Measurements from ENCODE around the gene TLE3.

TLE3 gene

DNA sequence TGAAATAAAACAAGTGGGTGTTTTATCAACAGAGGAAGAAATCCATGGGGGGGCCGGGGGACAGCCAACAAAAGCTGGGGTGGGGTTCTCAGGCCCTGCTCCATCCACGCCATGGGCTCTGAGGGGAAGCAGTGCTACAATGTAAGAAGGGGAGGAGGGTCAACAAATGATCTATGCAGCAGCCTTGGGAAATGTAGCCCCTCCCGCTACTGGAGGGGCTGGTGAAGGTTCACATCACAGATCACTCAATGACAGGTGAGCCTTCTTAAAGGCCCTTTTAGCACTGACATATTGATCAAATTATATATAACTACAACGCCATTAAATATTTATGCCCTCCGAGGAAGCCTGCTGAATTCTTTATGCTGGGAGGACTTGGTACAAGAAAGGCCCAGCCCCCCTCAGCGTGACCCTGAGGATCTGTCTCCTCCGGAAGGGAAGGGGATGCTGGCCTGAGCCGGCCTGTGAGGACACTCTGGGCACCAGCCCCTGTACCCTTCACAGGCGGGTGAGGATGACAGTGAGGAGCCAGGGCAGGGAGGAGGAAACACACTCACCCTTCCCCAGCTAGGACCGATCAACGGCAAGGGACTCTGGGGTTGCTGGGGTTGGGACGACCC lies 15.3 kb downstream of the TLE3 start:
- no peak overlapping the region for H3K27ac ChIP-seq (ENCODE audit: low read length)
- peaks cover 74% of the 10 kb centered on the region for H3K79me2 ChIP-seq (ENCODE audit: insufficient read depth, low read length)
- TF ChIP-seq, protein P1, sequence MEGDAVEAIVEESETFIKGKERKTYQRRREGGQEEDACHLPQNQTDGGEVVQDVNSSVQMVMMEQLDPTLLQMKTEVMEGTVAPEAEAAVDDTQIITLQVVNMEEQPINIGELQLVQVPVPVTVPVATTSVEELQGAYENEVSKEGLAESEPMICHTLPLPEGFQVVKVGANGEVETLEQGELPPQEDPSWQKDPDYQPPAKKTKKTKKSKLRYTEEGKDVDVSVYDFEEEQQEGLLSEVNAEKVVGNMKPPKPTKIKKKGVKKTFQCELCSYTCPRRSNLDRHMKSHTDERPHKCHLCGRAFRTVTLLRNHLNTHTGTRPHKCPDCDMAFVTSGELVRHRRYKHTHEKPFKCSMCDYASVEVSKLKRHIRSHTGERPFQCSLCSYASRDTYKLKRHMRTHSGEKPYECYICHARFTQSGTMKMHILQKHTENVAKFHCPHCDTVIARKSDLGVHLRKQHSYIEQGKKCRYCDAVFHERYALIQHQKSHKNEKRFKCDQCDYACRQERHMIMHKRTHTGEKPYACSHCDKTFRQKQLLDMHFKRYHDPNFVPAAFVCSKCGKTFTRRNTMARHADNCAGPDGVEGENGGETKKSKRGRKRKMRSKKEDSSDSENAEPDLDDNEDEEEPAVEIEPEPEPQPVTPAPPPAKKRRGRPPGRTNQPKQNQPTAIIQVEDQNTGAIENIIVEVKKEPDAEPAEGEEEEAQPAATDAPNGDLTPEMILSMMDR (IDR thresholded peaks at IDR 0.05; ENCODE audit: borderline replicate concordance, extremely low read depth, low read length, poor library complexity, severe bottlenecking): no peak
- no peak for TF ChIP-seq EZH2 (IDR thresholded peaks at IDR 0.05; ENCODE audit: borderline replicate concordance, low read depth, low read length, severe bottlenecking)
- no peaks in the 10 kb centered on the region for H3K27me3 ChIP-seq (ENCODE audit: insufficient read depth, low read length, poor library complexity)
- H4K20me1 ChIP-seq (ENCODE audit: insufficient read depth, low read length): peaks cover 80% of the 10 kb centered on the region
- H2AFZ ChIP-seq (ENCODE audit: low read depth, low read length): no peak overlapping the region
- H3K36me3 ChIP-seq (ENCODE audit: insufficient read depth, low read length): peaks cover 51% of the 10 kb centered on the region
- H3K9ac ChIP-seq (ENCODE audit: low read depth, low read length): no peak overlapping the region
- H3K4me2 ChIP-seq (ENCODE audit: insufficient read depth, low read length): no peak overlapping the region
- ATAC-seq (ENCODE audit: insufficient read depth, low read depth) (no peak), DNase-seq (no peak)
- no peak overlapping the region for H3K4me3 ChIP-seq (ENCODE audit: low read depth in 1 of 2, low read length in 2 of 2)
- H3K4me1 ChIP-seq (ENCODE audit: insufficient read depth, low read length): no peaks in the 10 kb centered on the region
- no peaks in the 10 kb centered on the region for H3K9me3 ChIP-seq (ENCODE audit: insufficient read depth, low read length, severe bottlenecking)

DNA sequence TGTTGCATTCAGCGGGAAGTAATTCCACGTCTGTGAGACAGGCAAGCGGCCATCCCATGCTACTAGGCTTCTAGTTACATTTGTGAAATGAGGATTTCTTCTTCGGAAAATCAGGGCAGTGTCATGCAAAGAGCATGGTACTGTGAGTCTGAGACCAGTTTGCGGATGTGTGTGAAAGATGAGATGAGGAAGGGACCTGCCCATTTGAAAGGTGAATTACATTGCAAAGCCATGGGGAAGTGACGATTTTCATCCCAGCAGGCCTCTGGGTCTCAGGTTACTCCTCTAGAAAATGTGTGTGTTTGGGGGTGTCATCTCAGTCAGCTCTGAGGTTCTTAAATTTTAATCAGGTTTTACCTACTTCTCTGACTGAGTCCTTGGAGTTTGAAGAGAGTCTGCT lies 16.1 kb downstream of the TLE3 start:
- H3K27ac ChIP-seq (ENCODE audit: low read length): no peak overlapping the region
- H3K27me3 ChIP-seq (ENCODE audit: insufficient read depth, low read length, poor library complexity): no peaks in the 10 kb centered on the region
- H3K79me2 ChIP-seq (ENCODE audit: insufficient read depth, low read length): peaks cover 67% of the 10 kb centered on the region
- peaks cover 72% of the 10 kb centered on the region for H4K20me1 ChIP-seq (ENCODE audit: insufficient read depth, low read length)
- H2AFZ ChIP-seq (ENCODE audit: low read depth, low read length): no peak overlapping the region
- H3K4me2 ChIP-seq (ENCODE audit: insufficient read depth, low read length): no peak overlapping the region
- no peak overlapping the region for H3K4me3 ChIP-seq (ENCODE audit: low read depth in 1 of 2, low read length in 2 of 2)
- ATAC-seq (ENCODE audit: insufficient read depth, low read depth): no peak
- no peak for TF ChIP-seq EZH2 (IDR thresholded peaks at IDR 0.05; ENCODE audit: borderline replicate concordance, low read depth, low read length, severe bottlenecking)
- TF ChIP-seq, protein P1 (IDR thresholded peaks at IDR 0.05; ENCODE audit: borderline replicate concordance, extremely low read depth, low read length, poor library complexity, severe bottlenecking): no peak
- no peaks in the 10 kb centered on the region for H3K9me3 ChIP-seq (ENCODE audit: insufficient read depth, low read length, severe bottlenecking)
- peaks cover 51% of the 10 kb centered on the region for H3K36me3 ChIP-seq (ENCODE audit: insufficient read depth, low read length)
- no peaks in the 10 kb centered on the region for H3K4me1 ChIP-seq (ENCODE audit: insufficient read depth, low read length)
- no peak overlapping the region for H3K9ac ChIP-seq (ENCODE audit: low read depth, low read length)
- no peak for DNase-seq

DNA sequence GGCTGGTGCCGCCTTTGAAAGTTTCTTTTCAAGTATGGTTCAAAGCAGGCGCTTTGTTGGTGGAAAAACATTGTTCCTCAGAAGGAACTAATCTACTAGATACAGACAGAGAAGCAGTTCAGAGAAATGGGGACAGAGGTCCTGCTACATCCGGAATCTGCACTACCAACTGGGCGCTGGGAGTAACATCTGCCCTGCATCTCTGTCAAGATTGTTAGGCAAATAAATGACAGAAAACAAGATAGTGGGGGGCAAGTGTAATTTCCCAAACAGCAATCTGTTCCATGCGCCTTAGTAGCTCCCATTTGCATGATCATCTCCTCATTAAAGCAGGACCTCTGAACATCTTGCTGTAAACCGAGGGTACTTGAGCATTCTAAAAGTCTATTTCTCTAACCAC lies 17.4 kb downstream of the TLE3 start:
- ATAC-seq (ENCODE audit: insufficient read depth, low read depth) (no peak), DNase-seq (no peak)
- Histone ChIP-seq H3K36me3 (ENCODE audit: insufficient read depth, low read length) (peaks cover 55% of the 10 kb centered on the region), H4K20me1 (ENCODE audit: insufficient read depth, low read length) (peaks cover 70% of the 10 kb centered on the region), H3K4me3 (ENCODE audit: low read depth in 1 of 2, low read length in 2 of 2) (no peak overlapping the region), H3K79me2 (ENCODE audit: insufficient read depth, low read length) (peaks cover 54% of the 10 kb centered on the region), H3K27ac (ENCODE audit: low read length) (no peak overlapping the region), H3K27me3 (ENCODE audit: insufficient read depth, low read length, poor library complexity) (no peaks in the 10 kb centered on the region), H2AFZ (ENCODE audit: low read depth, low read length) (no peak overlapping the region), H3K9ac (ENCODE audit: low read depth, low read length) (no peak overlapping the region), H3K4me1 (ENCODE audit: insufficient read depth, low read length) (no peaks in the 10 kb centered on the region), H3K4me2 (ENCODE audit: insufficient read depth, low read length) (no peak overlapping the region), H3K9me3 (ENCODE audit: insufficient read depth, low read length, severe bottlenecking) (no peaks in the 10 kb centered on the region)
- TF ChIP-seq, protein P1 (IDR thresholded peaks at IDR 0.05; ENCODE audit: borderline replicate concordance, extremely low read depth, low read length, poor library complexity, severe bottlenecking): no peak
- no peak for TF ChIP-seq EZH2 (IDR thresholded peaks at IDR 0.05; ENCODE audit: borderline replicate concordance, low read depth, low read length, severe bottlenecking)

Measured in DND-41 (cell line).